CD4-positive, CD25-positive, alpha-beta regulatory T cell (primary cell): Measurements from ENCODE around the gene DHRS13. TPM values are rescaled to one million over a fixed set of nuclear protein-coding genes. Genes with fewer than 3 reads are reported as not detected.

Experiments used
- ATAC-seq, 2 donors: fragments of 150-1000 bp; cut with Tn5 transposase; one replicate each; pipeline ENCODE4 v1.10.0; 2021; ENCODE audit warnings: low read depth in 2 of 2, moderate number of reproducible peaks in 2 of 2, moderate library complexity in 1 of 2
- DNase-seq, 3 donors: peaks; one replicate each; pipeline versions ENCODE4 v3.0.0 to v3.0.0-alpha.2; 2012 to 2022; ENCODE audit warnings: mixed read lengths in 1 of 3
- H3K27ac ChIP-seq: one replicate; pipeline ENCODE4 v1.7.0; 2013; ENCODE audit warnings: mild to moderate bottlenecking, low read length; ENCODE audit not compliant: insufficient read depth, poor library complexity, severe bottlenecking
- H3K27me3 ChIP-seq: one replicate; pipeline ENCODE4 v1.7.0; 2013; ENCODE audit warnings: low read length; ENCODE audit not compliant: control insufficient read depth, insufficient read depth
- H3K36me3 ChIP-seq: one replicate; pipeline ENCODE4 v1.7.0; 2013; ENCODE audit warnings: mild to moderate bottlenecking, low read length, moderate library complexity; ENCODE audit not compliant: control insufficient read depth, insufficient read depth
- H3K4me1 ChIP-seq: 2 replicates; pipeline ENCODE4 v1.7.0; 2013; ENCODE audit warnings: mild to moderate bottlenecking, low read length; ENCODE audit not compliant: insufficient read depth, control insufficient read depth, poor library complexity, severe bottlenecking
- H3K4me3 ChIP-seq: one replicate; pipeline ENCODE4 v1.7.0; 2013; ENCODE audit warnings: low read depth, mild to moderate bottlenecking, low read length, moderate library complexity
- H3K9me3 ChIP-seq, 2 experiments: 1 replicate in 1 of 2; 2 replicates in 1 of 2; pipeline ENCODE4 v1.7.0; 2013; ENCODE audit warnings: low read length in 2 of 2, mild to moderate bottlenecking in 1 of 2, moderate library complexity in 1 of 2; ENCODE audit not compliant: control insufficient read depth in 2 of 2
- H3K27ac Mint-ChIP-seq, 3 donors: one replicate each; pipeline ENCODE4 v1.8.0; 2020 to 2022; ENCODE audit warnings: mild to moderate bottlenecking in 3 of 3, mixed read lengths in 3 of 3, moderate library complexity in 2 of 3
- H3K27me3 Mint-ChIP-seq: one replicate; pipeline ENCODE4 v1.8.0; 2022; ENCODE audit warnings: mild to moderate bottlenecking, mixed read lengths
- H3K36me3 Mint-ChIP-seq: one replicate; pipeline ENCODE4 v1.8.0; 2020; ENCODE audit warnings: mixed read lengths
- H3K4me1 Mint-ChIP-seq, 4 donors: one replicate each; pipeline ENCODE4 v1.8.0; 2020 to 2022; ENCODE audit warnings: mixed read lengths in 4 of 4, mild to moderate bottlenecking in 1 of 4
- H3K4me3 Mint-ChIP-seq, 4 donors: one replicate each; pipeline ENCODE4 v1.8.0; 2020 to 2022; ENCODE audit warnings: mild to moderate bottlenecking in 4 of 4, mixed read lengths in 4 of 4, moderate library complexity in 3 of 4
- H3K9me3 Mint-ChIP-seq, 7 donors: one replicate each; pipeline ENCODE4 v1.8.0; 2020 to 2022; ENCODE audit warnings: mixed read lengths in 7 of 7, mild to moderate bottlenecking in 3 of 7, moderate library complexity in 2 of 7
- polyA plus RNA-seq, 4 donors: library from polyadenylated mRNA; unstranded; fragments of 300-500 nt; fragmentation: Illumina TruSeq; gene quantifications; one replicate each; pipeline ENCODE4 v1.2.3, GENCODE V29; 2021
- total RNA-seq: library from RNA; stranded (reverse); gene quantifications from one replicate; pipeline ENCODE4 v1.2.3, GENCODE V29; 2022

DHRS13 gene
- total and polyA plus RNA-seq, 5 donors from 2014 or later: 15.0 to 21.1 (median 18.8) TPM

DNA sequence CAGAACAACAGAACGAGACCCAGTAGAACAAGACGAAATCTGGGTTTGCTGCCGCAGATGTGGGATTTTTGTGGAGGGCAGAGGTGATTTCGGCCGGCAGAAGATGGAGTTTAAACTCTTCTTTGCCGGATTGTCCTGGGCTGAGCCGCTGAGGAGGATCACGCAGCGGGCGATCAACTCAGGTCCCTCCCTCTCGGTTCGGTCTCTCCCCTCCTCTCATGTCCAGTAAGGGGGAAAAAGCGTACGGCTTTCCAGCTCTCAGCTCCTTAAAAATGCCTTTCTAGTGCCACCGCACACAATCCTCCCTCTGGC, 46.0 kb upstream of the DHRS13 start:
- H3K9me3 Mint-ChIP-seq: no peaks in the 10 kb centered on the region
- H3K36me3 ChIP-seq: peaks cover 12% of the 10 kb centered on the region
- H3K4me1 Mint-ChIP-seq: peaks cover 22 to 50% (median 46%) of the 10 kb centered on the region in 4 donors
- H3K27me3 ChIP-seq: no peaks in the 10 kb centered on the region
- H3K4me3 ChIP-seq: peak overlapping the region; percentile 93
- H3K36me3 Mint-ChIP-seq: peaks cover 19% of the 10 kb centered on the region
- peak overlapping the region; percentile 94 to 96 (median 96) for H3K4me3 Mint-ChIP-seq
- H3K27ac ChIP-seq: peak overlapping the region; percentile 92
- no peaks in the 10 kb centered on the region for H3K27me3 Mint-ChIP-seq
- peak overlapping the region; percentile 95 to 96 (median 96) for H3K27ac Mint-ChIP-seq
- DNase-seq (peak in 1 of 3 donors; percentile 17), ATAC-seq (no peak)
- peaks cover 62% of the 10 kb centered on the region for H3K4me1 ChIP-seq
- H3K9me3 ChIP-seq: no peaks in the 10 kb centered on the region

DNA sequence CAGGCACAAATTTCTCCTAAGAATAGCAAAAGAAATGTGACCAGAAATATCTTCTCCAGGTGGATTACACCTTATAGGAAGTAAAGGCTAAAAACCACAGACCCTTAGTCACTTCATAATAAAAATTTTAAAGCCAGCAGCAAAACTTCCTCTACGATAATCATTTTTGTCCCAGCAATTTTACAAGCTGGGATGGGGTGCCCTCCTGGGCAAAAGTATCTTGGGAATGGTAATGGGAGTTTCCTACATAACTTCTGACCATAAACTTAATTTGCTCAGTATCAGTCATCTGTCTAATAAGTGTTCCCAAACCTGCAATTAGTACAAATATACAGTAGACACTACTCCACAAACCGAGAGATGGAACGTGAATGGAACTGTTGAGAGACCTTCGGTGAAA, 45.5 kb upstream of the DHRS13 start:
- H3K36me3 Mint-ChIP-seq: peaks cover 24% of the 10 kb centered on the region
- H3K27ac Mint-ChIP-seq: peak overlapping the region; percentile 95 to 96 (median 96)
- DNase-seq (no peak), ATAC-seq (no peak)
- H3K4me3 Mint-ChIP-seq: peak overlapping the region; percentile 94 to 96 (median 96)
- H3K27me3 Mint-ChIP-seq: no peaks in the 10 kb centered on the region
- Histone ChIP-seq H3K9me3 (no peaks in the 10 kb centered on the region), H3K4me3 (peak overlapping the region; percentile 93), H3K4me1 (peaks cover 64% of the 10 kb centered on the region), H3K27ac (peak overlapping the region; percentile 92), H3K27me3 (no peaks in the 10 kb centered on the region), H3K36me3 (peaks cover 15% of the 10 kb centered on the region)
- H3K4me1 Mint-ChIP-seq: peaks cover 26 to 55% (median 47%) of the 10 kb centered on the region in 4 donors
- no peaks in the 10 kb centered on the region for H3K9me3 Mint-ChIP-seq

DNA sequence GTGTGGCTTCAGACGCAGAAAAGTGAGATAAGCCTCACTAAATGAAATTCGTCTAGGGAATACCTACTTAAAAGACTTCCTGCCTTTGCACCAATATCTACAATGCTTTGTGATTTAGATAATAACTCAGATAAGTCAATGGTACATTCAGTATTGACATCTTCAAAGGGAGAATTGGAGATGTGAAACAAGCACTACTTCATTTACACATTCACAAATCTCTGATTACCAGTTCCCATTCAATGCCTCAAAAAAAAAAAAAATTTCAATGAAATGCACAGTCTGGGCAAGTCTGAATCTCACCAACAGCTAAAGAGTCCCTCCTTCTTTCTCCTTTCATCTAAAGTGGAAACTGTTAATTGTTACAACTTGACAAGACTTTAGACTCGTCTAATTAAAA, 44.8 kb upstream of the DHRS13 start:
- H3K27ac Mint-ChIP-seq: peak overlapping the region; percentile 72 to 96 (median 96)
- H3K4me3 Mint-ChIP-seq: peak overlapping the region; percentile 94 to 96 (median 96)
- H3K36me3 Mint-ChIP-seq: peaks cover 29% of the 10 kb centered on the region
- no peaks in the 10 kb centered on the region for H3K9me3 Mint-ChIP-seq
- Histone ChIP-seq H3K36me3 (peaks cover 19% of the 10 kb centered on the region), H3K4me3 (peak overlapping the region; percentile 93), H3K27me3 (no peaks in the 10 kb centered on the region), H3K9me3 (no peaks in the 10 kb centered on the region), H3K27ac (peak overlapping the region; percentile 92), H3K4me1 (peaks cover 57% of the 10 kb centered on the region)
- DNase-seq: peak in 1 of 3 donors; percentile 16
- no peak for ATAC-seq
- H3K4me1 Mint-ChIP-seq: peaks cover 26 to 61% (median 51%) of the 10 kb centered on the region in 4 donors
- H3K27me3 Mint-ChIP-seq: no peaks in the 10 kb centered on the region

DNA sequence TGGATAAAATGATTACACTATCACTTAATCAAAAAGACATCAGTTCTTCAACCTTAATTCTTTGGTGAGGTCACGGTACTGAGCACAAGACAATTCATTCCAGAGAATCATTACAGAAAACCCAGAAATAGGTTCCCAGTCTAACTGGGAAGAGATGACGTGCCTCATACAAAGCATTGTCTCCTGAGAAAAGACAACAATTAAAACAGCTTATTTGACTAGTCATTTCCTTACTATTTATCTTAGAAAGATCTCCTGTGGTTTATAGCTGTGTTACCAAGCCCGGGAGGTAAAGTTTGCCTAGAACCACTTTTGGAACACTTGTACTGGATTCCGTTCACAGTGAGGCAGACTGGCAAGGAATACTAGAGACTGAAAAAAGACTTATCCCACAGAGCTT, 43.4 kb upstream of the DHRS13 start:
- peak overlapping the region; percentile 47 for H3K27ac ChIP-seq
- ATAC-seq (no peak), DNase-seq (peak in 1 of 3 donors; percentile 16)
- H3K27me3 Mint-ChIP-seq: no peaks in the 10 kb centered on the region
- H3K4me1 ChIP-seq: peaks cover 60% of the 10 kb centered on the region
- H3K36me3 ChIP-seq: peaks cover 22% of the 10 kb centered on the region
- H3K4me1 Mint-ChIP-seq: peaks cover 32 to 72% (median 55%) of the 10 kb centered on the region in 4 donors
- H3K4me3 ChIP-seq: peak overlapping the region; percentile 59
- H3K4me3 Mint-ChIP-seq: peak overlapping the region; percentile 72 to 96 (median 95)
- H3K9me3 ChIP-seq: no peaks in the 10 kb centered on the region
- H3K27ac Mint-ChIP-seq: peak overlapping the region; percentile 84 to 96 (median 94)
- H3K9me3 Mint-ChIP-seq: no peaks in the 10 kb centered on the region
- no peaks in the 10 kb centered on the region for H3K27me3 ChIP-seq
- H3K36me3 Mint-ChIP-seq: peaks cover 29% of the 10 kb centered on the region

DNA sequence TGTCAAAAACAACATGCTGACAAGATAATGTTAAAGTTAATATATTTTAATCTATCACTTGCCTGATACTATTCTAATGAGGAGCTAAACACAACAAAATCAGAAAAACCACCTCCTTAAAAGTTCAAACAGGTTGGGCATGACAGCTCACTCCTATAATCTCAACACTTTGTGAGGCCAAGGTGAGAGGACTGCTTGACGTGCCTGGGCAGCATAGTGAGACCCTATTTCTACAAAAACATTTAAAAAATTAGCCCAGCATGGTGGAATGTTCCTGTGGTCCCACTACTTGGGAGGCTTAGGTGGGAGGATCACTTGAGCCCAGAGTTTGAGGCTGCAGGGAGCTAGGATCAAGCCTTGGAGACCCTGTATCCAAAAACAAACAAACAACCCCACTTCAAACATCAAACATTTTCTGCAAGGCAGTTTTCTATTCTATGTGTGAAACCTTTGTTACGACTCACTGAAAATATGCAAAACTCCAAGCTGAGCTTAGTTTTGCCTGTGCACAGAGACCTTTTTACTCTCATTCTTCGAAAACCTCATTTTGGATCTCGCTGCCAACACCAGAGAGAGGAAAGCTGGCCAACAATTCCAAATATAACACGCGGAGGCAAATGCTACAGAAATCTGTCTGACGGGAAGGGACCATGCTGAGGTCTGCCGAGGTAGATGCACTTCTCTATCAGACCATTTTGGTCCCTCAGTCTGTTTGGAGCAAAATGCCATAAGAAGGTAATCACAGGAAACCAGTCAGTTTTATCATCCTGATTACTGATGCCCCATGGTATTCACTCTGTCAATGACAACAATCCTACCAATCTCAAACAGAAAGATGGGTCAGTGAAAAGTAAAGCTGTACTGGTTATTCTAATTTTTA, 42.2 kb upstream of the DHRS13 start:
- Mint-ChIP-seq H3K9me3 (no peaks in the 10 kb centered on the region), H3K4me1 (peaks cover 42 to 83% (median 64%) of the 10 kb centered on the region in 4 donors), H3K27me3 (no peaks in the 10 kb centered on the region), H3K27ac (peak overlapping the region; percentile 48 to 96 (median 74)), H3K4me3 (peak overlapping the region; percentile 14 to 96 (median 91)), H3K36me3 (peaks cover 33% of the 10 kb centered on the region)
- Histone ChIP-seq H3K27me3 (no peaks in the 10 kb centered on the region), H3K4me1 (peaks cover 70% of the 10 kb centered on the region), H3K9me3 (no peaks in the 10 kb centered on the region), H3K36me3 (peaks cover 31% of the 10 kb centered on the region), H3K27ac (no peak overlapping the region), H3K4me3 (peak overlapping the region; percentile 42)
- ATAC-seq: no peak
- no peak for DNase-seq

DNA sequence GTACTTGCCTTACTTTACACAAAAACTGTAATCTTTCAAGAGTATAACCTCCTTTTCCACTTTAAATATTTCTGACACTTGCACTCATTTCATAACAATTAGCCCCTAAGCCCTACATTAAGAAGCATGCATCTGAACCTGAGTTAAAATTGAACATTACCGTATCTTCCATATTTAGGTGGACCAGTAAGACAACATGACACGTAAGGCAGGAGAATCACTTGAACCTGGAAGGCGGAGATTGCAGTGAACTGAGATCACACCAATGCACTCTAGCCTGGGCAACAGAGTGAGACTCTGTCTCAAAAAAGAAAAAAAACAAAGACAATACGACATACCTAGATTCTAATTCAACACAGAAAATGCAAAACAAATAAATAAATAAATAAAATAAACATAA, 41.5 kb upstream of the DHRS13 start:
- H3K4me1 ChIP-seq: peaks cover 77% of the 10 kb centered on the region
- no peak overlapping the region for H3K27ac ChIP-seq
- H3K27me3 ChIP-seq: no peaks in the 10 kb centered on the region
- H3K36me3 Mint-ChIP-seq: peaks cover 33% of the 10 kb centered on the region
- H3K9me3 Mint-ChIP-seq: no peaks in the 10 kb centered on the region
- H3K27me3 Mint-ChIP-seq: no peaks in the 10 kb centered on the region
- peak overlapping the region in 1 of 3 donors; percentile 21 for H3K27ac Mint-ChIP-seq
- DNase-seq (no peak), ATAC-seq (no peak)
- peaks cover 33% of the 10 kb centered on the region for H3K36me3 ChIP-seq
- peak overlapping the region; percentile 1 for H3K4me3 ChIP-seq
- peak overlapping the region in 2 of 4 donors; percentile 4 to 94 for H3K4me3 Mint-ChIP-seq
- no peaks in the 10 kb centered on the region for H3K9me3 ChIP-seq
- H3K4me1 Mint-ChIP-seq: peaks cover 44 to 90% (median 71%) of the 10 kb centered on the region in 4 donors

DNA sequence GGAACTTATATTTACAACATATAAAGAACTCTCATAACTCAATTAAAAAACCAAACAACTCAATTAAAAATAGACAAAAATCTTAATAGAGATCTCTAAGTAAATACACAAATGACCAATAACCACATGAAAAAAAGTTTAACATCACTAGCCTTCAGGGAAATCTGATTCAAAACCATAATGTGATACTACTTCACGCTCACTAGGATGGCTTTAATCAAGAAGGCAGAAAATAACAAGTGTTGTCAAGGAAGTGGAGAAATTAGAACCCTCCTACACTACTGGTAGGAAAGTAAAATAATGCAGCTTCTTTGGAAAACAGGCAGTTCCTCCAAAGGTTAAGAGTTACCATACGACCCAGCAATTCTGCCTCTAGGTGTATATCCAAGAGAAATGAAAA, 40.0 kb upstream of the DHRS13 start:
- Histone ChIP-seq H3K4me1 (peaks cover 76% of the 10 kb centered on the region), H3K27me3 (no peaks in the 10 kb centered on the region), H3K36me3 (peaks cover 37% of the 10 kb centered on the region), H3K4me3 (no peak overlapping the region), H3K9me3 (no peaks in the 10 kb centered on the region), H3K27ac (no peak overlapping the region)
- Mint-ChIP-seq H3K36me3 (peaks cover 39% of the 10 kb centered on the region), H3K4me1 (peaks cover 52 to 95% (median 74%) of the 10 kb centered on the region in 4 donors), H3K9me3 (peaks cover 0 to 1% (median 0%) of the 10 kb centered on the region in 7 donors), H3K27me3 (no peaks in the 10 kb centered on the region), H3K4me3 (no peak overlapping the region), H3K27ac (peak overlapping the region in 2 of 3 donors; percentile 44 to 67)
- ATAC-seq (no peak), DNase-seq (no peak)
